ENCODE measurements around the gene EPB41L1.

Gene EPB41L1

DNA sequence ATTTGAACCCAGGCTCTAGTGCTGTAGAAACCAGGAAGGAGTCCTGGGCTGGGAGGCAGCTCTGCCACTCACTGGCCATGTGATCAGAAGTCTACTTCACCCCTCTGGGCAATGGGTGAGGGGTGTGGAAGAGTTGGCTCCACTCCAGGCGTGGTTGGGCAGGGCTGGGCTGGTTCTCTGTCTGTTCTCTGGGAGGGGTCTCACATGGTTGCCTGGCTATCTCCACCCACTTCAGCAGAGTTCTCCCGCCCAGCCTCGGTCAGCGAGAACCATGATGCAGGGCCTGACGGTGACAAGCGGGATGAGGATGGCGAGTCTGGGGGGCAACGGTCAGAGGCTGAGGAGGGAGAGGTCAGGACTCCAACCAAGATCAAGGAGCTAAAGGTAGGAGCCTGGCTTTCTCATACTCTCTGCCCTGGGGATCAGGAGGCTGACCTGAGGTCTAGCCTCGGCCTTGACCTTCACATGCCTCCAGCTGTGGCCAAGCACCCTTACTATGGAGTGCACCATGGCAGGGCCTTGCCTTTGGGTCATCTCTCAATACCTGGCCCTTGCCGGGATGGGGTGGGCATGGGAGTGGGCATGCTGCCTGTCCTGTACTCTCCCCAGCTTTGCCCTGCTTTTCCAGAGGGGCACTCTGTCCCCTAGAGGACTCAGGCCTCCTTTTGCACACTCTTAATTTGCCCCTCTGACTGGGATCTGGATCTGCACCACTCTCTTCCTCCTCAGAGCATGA, 39.6 kb downstream of the EPB41L1 start:
- DNase-seq (ENCODE audit: low spot score): no peak

DNA sequence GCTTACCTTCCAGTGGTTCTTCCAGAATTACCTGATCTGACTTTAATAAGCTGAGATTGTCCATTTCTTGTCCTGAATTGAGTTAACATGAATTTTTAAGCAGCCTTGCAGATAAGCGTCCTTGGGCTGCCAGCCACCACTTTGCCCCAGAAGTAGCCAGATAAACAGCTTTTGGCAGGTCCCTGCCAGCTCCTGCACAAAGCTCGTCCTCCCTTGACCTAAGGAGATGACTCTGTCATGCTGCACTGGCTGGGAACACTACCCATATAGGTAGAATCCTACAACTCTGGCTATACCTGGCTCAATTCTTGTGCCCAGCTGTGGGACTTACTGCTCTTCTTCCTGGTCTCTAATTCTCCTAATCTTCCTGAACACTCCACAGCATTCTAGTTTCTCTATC, 42.1 kb downstream of the EPB41L1 start:
- no peak for DNase-seq (ENCODE audit: low spot score)

DNA sequence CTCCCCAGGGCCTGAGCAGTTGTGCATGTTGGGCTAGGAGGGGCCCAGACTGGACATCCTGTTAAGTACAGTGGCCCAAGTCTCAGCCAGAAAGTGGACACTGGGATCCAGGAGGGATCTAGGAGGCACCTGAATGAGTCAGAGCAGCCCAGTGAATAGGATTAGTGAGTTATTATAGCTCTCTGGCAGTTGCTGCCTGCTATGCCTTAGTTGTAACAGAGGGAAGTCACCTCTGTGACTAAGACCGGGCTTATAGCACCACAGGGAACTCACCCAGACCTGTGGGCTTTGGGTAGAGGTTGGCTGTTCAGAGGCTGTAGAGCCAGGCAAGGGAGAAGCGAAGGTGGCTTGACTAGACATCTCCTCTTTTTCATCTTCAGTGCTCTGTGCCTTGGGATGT, 42.7 kb downstream of the EPB41L1 start:
- no peak for DNase-seq (ENCODE audit: low spot score)

DNA sequence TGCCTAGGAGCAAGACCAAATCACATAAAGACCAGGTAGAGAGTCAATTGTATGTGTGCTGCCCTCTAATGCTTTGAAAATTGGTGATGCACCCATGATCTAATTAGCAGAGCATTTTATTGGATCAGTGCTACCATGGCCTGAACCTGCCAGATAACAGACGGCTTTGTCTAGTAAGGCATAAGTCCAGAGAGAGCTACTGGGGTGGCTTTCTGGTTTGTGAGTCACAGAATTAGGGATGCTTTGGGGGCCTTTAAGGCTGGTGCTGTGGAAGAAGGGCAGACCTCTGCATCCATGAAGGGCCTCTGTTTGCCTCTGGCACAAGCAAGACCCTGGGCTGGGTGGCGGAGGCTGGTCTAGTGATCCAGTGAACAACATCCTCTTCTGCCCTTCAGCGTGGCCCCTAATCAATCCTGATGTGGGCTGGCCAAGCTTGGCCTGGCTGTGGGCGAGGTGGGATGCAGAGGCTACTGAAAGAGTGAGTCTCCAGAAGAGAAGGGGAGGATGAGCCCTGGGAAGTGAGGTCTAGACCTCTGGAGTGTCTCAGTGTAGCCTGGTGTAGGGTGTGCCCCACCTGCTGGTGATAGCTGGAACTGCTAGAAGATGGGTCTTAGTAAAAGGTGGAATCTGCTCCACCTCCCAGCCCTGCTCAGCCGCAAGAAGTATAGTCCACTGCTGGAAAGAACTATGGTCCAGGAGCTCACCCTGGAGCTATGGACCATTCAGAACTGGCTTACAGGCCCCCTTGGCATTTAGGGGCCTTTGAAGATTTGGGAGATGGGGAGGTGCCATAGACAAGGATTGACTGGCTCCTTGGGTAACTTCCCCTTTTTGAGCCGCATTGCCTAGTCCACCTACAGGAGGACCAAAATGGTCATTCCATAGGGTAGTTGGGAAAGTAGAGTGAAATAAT, 45.1 kb downstream of the EPB41L1 start:
- DNase-seq (ENCODE audit: low spot score): peak; percentile 82

DNA sequence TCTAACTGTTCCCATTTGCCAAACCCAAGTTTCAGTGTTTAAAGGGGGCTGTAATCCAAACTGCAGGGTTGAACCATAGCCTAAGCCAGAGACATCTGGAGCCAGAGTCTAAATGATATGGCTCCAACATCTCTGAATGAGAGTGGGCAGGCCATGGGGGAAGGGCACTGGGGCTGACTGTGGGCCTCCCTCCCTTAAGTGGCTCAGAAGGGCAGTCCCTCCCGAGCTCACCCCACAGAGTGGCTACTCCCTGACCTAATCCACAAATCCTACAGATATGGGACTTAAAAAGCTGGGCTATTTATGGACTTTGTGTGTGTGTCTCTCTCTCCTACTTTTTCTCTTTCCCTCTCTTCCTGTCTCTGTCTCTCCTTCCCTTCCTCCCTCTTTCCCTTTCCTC, 45.9 kb downstream of the EPB41L1 start:
- DNase-seq (ENCODE audit: low spot score): no peak

DNA sequence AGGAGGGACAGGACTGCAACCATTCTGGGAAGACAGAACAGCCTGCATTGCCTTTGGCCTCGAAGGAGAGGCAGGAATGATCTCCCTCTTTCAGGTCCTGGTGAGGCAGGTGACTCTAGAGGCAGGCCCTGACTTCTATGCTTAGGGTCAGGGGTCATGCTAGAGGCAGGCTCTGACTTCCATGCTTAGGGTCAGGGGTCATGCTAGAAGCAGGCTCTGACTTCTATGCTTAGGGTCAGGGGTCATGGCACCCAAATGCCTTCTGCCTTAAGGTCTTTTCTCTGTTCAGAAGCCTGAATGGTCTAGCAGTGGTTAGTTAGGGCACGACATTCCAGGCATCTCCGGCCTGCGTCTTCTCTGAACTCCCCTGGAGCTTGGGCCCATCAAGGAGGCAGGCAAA, 46.7 kb downstream of the EPB41L1 start:
- DNase-seq (ENCODE audit: low spot score): no peak

DNA sequence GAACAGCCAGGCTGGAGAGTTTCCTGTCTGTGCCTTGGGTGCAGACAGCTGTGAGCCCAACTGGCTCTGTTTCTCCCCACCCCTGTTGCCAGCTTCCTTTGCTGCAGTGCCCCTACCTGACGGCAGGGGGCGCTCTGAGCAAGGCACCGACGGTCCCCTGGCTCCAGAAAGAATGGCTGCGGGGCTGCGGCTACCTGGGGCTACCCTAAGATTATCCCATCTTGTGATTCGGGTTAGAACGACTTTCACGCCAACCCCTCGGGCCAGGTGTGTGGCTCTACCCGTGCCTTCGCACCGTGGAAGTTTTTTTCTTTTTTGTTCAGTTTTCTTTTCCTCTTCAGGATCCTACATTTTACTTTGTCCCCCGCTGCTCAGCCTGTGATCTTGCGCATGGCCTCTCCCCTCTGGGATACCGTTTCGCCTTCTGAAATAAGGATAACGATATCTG, 48.4 kb downstream of the EPB41L1 start:
- DNase-seq (ENCODE audit: low spot score): peak; percentile 52

DNA sequence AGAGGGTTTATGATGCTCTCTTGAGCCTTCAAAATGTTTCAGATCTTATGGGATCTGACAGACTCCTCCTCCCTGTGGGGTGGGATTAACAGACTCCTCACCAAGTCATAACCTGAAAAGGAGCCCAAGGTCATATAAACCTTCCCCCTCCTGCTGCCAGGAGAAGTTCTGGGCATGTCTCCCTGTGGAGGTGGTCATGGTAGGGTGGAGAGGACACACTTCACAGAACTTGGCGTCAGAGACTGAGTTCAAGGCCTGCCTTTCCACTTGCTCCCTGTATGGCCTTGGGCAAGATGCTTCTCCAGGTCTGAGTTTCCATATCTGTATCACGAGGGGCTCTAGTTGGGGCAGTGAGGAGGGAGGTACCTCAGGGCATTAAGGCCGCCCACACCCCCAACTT, 49.3 kb downstream of the EPB41L1 start:
- DNase-seq (ENCODE audit: low spot score): no peak

DNA sequence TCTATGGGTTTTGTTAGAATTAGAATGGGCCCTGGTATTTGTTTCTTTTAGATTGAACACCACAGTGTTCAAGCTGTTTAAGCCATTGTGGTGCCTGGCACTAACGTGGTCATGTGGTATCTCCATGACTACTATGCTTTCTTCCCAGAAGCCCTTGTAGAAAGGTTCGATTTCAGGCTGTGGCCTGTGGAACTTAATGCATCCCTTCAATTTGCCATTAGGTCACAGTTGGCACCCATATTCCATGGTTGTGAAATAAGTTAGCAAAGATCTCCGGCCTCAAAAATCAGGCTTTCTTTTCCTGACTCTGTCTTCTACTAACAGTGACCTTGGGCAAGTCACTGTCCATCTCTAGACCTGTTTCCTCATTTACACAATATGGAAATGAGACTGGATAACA, 50.5 kb downstream of the EPB41L1 start:
- no peak for DNase-seq (ENCODE audit: low spot score)

DNA sequence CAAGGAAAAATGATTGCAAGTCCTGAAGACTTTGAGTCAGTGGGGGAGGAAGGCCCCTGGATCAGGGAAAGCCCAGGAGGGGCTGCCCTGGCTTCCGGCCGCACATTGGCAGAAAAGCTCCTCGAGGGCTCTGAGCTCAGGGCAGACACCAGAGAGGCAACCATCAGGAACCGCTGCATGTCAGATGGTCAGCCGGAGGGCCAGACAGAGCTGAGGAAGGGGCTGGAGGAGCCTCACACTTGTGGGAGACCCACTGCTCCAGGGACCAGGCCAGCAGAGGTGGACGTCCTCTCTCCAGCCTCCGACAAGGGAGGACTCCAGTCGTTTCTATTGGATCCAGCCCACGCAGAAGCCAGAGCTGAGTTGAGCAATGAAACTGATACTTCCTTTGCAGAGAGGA, 51.5 kb downstream of the EPB41L1 start:
- no peak for DNase-seq (ENCODE audit: low spot score)

DNA sequence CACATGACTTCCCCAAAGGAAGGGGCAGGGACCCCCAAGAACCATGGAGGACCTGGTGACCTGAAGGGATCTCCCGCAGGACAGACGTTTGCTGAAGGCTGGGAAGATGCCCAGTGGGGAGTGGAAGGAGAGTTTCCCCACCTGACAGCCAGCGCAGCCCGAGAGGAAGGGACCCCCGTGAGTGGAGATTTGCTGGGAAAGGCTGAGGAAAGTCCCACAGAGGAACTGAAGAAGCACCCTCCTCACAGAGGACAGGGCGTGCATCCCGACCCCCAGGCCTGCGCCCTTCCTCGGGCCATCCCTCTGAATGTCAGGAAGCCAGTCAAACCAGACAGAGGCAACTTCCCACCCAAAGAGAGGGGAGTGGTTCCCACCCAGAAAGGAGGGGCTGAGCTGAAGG, 52.1 kb downstream of the EPB41L1 start:
- no peak for DNase-seq (ENCODE audit: low spot score)

DNA sequence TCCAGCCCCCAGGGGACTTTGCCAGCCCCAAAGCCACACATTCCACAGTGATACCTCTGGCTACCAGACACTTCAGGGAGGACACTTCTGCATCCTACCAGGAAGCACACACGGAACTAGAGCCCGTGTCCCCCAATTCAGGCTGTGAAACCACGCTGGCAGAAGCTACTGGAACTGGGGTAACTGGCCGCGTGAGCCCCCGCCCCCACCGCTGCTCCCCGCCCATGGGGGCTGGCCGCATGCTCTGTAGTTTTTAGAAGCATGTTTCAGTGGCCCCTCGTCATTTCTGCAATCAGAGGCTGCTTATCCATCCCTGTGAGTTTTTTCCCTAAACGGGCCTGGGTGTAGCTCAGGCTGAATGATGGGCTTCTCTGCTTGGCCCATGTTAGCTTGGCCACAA, 53.1 kb downstream of the EPB41L1 start:
- DNase-seq (ENCODE audit: low spot score): no peak

DNA sequence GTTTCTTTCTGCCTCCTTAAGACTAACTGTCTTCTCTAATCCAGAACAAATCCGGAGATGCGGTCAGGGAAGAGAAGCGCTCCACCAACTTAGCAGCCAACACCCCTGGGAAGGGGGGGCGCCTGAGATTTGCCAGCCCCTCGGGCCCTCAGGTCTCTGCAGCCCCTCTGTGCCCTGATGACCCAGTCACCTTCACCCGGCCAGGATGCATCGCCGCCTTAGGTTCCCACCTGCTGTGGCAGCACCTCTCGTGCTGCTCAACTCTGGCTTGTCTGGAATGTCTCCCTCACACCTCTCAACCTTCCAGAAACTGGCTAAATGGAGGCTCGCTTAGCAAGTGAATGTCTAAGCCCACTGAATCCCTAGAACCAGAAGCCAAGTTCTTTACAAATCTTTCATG, 53.7 kb downstream of the EPB41L1 start:
- DNase-seq (ENCODE audit: low spot score): no peak

DNA sequence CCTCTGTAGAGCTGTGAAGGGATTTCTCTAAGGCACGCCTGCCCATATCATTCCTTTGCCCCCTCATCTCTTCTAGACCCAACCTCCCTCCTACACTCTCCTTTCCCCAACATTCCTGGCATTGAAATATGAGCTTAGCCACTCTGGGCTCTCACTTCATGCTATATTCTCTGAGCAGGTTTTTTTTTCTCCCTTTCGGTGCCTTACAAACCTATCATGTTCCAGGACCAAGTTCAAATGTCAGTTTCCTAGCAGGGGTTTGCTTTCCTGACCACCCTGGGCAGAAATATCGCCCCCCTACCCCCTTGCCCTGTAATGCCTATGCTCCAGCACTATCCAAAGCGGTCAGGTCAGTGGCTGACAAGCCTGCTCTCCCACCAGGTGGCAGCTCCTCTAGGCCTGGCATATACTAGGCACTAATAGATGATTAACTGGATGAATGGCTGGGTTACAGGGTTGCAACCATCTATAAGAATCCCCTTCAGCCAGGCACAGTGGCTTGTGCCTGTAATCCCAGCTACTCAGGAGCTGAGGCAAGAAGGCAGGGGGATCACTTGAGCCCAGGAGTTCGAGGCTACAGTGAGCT, 56.0 kb downstream of the EPB41L1 start:
- DNase-seq (ENCODE audit: low spot score): no peak

DNA sequence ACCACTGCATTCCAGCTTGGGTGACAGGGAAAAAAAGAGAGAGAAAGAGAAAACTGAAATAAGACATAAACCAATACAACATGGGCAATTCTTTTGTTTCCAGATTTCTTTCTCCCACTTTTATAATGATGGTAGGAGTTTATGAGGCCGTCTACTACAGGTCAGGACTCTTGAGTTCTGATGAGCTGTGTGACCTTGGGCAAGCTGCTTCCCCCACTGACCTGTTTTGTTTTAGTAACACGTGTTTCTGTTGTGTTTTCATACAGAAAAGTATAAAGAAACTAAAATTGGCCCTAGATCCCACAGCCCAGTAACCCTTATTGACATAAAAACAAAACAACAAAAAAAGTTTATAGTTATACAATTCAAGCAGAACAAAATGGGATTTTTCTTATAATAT, 58.8 kb downstream of the EPB41L1 start:
- no peak for DNase-seq (ENCODE audit: low spot score)

DNA sequence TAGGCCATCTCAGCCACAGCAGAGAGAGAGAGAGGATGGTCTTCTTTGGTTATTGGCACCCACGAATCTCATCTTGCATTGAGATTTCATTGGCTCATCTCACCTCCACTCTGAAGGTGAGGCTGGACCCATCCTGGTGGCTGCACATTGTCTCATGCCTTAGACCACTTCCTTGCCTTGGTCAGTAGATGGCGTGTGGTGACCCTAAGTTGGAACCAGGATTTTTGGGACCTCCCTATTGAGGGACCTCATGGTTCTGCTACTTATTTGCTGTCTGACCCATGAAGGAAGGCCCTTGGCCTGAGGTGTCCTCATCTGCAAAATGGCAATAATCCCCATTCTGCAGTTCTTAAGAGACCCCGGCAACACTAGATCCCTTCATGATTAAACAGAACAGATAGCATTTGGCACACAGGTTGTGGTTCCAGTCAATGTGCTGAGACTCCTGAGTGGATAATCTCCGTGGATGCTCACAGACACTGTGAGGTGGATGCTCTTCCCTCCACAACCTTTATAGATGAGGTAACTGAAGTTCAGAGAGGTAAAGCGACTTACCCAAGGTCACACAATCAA, 60.2 kb downstream of the EPB41L1 start:
- DNase-seq (ENCODE audit: low spot score): no peak

DNA sequence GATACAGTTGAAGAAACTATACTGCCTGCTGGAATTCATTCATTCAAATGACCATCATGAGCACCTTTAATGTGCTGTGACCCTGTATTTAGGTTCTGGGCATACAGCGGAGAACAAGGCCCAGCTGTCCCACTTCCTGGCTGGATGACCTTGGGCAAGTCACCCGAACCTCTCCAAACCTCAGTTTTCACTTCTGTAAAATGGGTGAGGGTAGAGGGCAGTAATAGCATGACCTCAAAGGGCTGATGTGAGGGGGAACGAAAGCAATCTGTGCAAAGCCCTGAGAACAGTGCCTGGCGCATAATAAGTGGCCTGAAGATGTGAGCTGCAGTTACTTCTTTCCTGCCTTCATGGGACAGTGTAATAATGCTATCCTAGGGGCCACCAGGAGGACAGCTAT, 61.2 kb downstream of the EPB41L1 start:
- no peak for DNase-seq (ENCODE audit: low spot score)

DNA sequence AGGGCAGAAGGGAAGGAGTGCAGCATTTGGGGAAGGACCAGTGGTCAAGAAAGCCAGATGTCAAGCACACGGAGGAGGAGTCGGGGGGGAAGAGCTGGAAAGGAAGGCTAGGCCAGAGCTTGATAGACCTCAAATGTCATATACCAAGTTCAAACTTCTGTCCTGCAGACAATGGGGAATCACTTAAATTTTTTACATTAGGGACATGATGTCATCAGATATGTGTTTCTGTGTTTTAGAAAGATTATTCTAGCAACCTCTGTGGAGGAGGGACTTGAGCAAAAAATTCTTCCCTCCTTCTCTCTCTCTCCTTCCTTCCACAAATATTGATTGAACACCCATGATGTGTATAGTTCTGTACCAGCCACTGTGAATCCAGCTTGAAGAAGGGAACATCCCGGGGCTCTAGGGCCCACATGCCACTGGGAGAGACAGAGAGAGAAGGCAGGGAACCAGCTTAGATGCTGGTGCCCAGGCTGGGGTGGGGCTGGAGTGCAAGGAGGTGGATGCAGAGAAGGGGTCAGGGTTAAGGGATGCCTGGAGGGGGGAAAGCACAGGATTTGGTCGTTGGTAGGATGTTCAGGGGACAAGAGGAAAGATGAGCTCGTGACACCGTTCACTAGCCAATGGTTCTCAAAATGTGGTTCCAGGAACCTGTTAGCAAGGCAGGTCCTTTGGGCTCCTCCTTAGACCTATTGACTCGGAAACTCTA, 61.9 kb downstream of the EPB41L1 start:
- no peak for DNase-seq (ENCODE audit: low spot score)

DNA sequence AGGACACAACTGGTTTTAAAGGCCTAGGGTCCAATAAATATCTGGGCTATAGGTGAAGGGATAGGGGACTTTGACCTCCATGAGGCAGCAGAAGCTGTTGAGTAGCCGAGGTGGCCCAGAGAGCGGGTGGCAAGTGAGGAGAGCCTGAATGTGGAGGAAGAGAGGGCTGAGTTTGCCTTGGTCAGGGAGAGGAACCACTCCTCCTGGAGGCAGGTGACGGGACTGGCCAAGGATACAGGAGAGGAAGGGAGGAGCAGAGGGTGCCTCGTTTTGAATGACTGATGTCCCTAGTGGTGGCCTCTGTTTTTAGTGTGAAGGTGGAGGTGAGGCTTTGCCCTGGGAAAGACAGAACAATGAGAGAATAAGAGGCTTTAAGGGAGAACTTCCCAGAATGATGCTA, 62.7 kb downstream of the EPB41L1 start:
- DNase-seq (ENCODE audit: low spot score): no peak

DNA sequence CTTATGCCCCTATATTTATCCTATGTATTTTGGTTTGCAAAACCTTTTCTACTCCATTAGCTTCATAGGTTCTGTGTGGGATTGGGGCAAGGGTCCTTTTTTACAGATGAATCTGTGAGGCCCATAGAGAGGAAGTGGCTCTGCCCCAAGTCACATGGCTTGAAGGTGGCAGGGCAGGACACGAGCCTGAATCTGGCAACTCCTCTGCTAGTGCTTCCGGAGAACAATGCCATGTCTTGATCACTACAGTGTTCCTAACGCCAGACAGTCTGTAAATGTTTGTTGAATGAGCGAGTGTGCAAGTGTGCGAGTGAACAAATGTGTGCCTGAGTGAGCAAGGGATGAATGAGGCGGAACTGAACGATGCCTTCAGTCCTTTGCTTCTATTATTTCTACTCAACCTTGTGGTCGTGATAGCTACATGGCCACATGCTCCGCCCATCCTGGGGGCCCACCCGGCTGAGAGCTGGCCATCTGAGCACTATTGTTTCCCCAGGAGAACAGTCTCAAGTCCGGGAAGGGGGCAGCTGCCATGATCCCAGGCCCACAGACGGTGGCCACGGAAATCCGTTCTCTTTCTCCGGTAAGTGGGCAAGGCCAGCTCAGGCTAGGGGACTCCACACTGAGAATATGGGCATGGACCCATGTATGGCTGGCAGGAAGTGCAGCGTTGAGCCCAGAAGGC, 64.0 kb downstream of the EPB41L1 start:
- peak; percentile 76 for DNase-seq (ENCODE audit: low spot score)

DNA sequence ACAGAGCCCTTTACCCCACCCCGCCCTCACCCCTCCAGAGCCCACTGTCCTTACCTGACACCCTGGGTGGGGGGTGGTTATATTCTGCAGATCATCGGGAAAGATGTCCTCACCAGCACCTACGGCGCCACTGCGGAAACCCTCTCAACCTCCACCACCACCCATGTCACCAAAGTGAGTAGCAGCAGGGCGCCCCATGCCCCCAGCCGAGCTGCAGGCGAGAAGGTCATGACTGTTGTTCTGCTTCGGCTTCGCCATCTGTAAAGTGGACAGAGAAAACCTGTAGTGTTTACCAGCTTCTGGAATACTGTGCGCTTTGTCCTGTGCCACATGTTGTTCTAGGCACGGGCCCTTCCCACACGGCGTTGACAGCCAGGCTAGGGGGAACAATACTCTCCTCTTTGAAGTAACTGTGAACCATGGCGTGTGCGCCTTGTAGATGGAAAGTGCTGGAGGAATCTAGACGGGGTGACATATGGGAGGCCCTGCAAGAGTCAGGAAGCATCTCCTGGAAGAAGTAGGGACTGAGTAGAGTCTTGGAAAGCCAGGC, 65.2 kb downstream of the EPB41L1 start:
- DNase-seq (ENCODE audit: low spot score): peak; percentile 87

Measured in pons (tissue), 1 donor.